GM18502 (cell line): ENCODE data around the gene DNAAF9.
A peak's percentile ranks its signal among the peaks of the same experiment; 100 is the strongest.

ENCODE experiments used
- ATAC-seq: cut with Tn5 transposase; IDR thresholded peaks from one replicate; pipeline ENCODE4 v1.9.1; 2021; ENCODE audit warnings: mild to moderate bottlenecking; ENCODE audit not compliant: unreplicated experiment, poor library complexity

DNAAF9 gene

DNA sequence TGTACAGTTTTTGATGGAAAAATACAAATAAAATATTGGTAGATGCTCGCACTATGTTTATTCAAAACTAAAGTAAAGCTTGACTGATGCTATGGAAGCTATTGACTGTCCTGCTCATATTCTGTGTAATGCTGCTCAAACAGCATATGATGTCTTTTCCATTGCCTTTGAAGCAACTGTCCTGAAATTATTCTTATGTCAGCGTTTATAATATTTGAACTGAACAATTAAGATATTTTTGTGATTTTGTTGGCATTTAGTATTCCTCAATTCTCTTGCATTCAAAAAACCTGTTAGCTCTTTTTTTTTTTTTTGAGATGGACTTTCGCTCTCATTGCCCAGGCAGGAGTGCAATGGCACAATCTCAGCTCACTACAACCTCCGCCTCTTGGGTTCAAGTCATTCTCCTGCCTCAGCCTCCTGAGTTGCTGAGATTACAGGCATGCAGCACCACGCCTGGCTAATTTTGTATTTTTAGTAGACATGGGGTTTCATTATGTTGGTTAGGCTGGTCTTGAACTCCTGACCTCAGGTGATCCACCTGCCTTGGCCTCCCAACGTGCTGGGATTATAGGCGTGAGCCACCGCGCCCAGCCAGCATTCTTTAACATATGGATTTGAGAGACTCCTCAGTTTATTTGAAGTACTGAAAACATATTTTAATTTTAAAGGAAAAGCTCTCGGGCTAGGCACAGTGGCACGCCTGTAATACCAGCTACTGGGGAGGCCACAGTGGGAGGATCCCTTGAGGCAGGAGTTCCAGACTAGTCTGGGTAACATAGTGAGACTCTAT lies 5.3 kb upstream of the DNAAF9 start:
- ATAC-seq = no peak

DNA sequence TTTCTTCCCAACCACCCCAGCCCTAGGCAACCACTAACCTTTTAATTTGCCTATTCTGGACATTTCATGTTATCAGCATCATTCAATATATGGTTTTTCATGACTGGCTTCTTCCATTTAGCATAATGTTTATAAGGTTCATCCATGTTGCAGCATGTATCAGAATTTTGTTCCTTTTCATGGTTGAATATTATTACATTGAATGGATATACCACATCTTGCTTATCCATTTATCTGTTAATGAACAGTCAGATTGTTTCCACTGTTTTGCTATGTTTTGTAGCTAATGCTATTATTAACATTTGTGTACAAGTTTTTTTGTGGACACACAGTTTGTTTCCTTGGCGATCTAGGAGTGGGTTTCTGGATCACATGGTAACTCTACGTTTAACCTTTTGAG lies 3.0 kb upstream of the DNAAF9 start:
- ATAC-seq = no peak

DNA sequence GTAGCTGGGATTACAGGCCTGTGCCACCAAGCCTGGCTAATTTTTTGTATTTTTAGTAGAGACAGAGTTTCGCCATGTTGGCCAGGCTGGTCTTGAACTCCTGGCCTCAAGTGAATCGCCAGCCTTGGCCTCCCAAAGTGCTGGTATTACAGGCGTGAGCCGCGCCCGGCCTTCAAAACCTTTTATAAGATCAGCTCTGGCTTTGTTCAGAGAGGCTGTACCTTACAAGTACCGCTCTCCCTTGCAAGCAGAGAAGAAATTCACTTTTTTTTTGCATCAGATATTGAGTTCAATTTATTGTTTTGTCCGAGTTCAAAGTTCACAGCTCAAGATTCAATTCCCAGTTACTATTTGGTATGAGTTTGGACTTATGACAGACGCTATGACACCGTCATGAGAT lies 1.9 kb upstream of the DNAAF9 start:
- ATAC-seq = no peak

DNA sequence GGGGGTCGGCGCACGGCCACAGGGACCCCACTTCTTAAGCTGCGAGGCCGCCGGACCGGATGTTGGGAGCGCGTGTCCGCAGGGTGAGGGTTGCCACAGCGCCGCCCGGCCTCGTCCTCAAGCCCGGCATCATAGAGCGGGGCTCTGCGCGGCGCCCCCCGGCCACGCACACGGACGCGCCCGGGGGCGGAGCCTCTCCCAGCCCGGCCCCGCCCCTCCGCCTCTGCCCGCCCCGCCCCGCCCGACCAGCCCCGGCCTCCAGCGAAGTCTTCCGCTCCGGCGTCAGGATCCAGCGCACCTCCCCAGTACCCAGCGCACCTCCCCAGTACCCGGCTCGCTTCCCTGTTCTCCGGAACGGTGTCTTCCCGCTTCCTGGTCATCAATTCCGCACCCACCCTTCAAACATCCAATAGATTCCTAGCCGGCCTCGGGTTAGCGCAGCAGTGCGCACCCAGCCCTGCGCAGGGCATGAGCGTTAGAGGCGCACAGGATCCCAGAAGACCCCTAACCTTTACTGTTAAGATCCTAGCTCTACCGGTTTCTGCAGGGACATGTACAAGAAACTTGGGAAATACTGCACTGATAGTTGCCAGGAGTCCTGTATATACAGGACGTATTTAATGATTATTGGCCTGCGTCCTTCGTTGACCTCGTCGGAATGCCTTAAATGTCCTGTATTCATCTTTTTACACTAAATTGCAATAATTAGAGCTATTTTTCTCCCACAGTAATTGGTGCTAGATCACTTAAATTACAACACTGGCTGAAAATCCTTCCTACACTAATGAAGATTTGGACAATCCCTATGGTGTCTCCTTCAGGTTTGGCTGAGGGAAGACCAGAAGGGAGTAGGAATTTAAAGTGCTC lies 535 bp upstream of the DNAAF9 start:
- ATAC-seq = peak; percentile 62

DNA sequence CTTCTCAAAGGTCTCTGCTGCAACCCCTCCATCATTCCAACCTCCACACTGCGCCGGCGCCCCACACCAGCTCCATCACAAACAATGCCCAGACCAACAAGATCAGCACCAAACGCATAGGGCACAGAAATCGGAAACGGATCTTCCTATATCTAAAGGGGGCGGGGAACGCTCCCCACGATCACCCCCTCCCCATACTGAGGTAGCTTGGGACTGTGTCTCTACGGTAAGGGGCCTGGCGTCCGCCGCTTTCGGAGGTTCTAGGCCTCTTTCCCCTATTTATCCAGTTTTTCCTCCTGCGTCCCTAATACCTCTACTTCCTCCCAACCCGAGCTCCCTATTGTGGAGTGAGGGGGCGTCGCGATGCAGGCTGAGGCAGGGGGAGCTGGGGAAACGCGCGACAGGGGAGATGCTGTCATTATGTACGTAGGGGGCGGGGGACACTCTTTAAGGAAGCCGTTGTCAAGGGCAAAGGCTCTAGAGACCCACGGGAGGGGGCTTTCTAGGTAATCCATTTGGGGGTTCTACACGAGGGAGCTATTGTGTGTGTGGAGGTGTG lies 909 bp downstream of the DNAAF9 start:
- ATAC-seq = no peak

DNA sequence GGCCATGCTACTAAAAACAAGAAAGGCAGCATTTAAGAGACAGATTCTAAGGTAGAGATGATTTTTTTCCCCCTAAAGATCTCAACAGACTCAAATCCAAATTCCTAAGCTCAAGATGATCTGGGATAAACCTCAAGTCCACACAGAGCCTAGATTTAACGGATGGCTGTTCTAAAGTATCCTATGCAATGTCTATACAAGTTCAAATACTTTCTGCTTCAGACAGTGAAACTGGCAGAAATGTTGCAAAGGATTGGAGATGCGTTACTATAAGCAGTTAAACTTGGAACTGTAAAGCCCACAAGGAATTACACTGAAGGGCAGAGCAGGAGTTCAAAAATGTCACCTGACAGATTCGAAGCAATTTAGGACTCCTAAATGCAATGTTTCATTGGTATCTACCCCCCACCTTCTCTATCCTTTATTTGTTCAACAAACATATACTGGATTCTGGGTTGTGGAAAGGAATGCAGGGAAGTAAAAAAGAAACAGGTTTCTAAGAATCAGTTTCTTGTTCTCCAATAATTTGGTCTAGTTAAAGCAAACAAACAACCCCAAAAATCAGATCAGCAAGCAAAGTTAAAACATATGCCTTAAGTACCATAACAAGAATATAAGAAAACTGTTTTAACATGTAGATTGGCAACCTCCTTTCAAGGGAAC lies 1.6 kb downstream of the DNAAF9 start:
- no peak for ATAC-seq

DNA sequence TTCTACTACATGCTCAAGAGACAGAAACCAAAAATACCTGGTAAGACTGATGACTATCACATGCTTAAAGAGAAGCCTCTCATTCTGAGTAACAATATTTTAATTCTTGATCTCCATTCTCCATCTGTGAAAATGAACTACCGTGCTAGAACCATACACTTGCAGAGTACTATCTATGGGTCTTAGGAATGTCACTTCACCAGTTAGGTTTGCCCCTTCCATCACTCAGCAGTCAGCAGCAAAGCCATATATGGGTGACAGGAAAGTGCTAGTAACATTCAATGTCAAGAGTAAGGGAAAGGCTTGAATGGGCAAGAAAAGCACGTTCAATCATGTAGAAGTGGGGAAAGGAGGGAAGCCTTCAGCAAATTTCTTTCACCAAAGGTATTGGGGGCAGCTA lies 2.3 kb downstream of the DNAAF9 start:
- ATAC-seq = no peak

DNA sequence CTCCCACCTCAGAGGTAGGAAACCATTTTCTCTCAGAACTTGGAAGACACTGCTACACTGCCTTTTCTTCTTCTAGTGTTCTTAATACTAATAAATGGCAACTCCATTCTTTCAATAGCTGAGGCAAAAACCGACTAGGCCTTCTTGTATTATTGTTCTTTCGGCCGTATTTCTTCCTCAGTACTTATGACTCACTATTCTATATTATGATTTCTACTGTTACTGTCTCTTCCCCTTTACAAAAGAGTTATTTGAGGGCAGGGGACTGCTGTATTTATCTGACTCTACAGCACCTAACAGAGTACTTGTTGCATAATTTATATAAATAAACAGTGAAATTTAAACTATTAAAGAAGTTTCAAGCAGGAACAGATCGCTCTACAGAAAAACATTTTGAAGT lies 3.1 kb downstream of the DNAAF9 start:
- no peak for ATAC-seq

DNA sequence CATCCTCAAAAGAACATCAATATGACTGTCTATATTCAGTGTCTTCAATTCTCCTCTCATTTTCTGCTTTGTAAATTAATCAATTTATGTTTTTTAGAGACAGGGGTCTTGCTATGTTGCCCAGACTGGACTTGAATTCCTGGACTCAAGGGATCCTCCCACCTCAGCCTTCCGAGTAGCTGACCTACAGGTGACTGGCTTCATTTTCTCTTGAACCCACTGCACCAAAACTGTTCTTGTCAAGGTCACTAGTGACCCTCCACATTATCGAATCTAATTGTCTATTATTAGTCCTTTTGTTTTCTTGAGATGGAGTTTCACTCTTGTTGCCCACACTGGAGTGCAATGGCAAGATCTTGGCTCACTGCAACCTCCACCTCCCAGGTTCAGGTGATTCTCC lies 3.7 kb downstream of the DNAAF9 start:
- no peak for ATAC-seq

DNA sequence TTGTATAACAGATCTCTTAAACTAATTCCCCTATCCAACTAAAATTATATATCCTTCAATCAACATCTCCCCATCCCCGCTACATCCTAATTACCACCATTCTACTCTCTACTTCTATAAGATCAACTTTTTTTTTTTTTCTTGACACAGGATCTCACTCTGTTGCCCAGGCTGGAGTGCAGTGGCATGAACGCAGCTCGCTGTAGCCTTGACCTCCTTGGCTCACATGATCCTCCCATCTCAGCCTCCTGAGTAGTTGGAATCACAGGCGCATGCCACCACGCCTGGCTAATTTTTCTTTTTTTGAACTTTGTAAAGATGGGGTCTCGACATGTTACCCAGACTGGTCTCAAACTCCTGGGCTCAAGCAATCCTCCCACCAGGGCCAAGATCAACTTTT lies 5.0 kb downstream of the DNAAF9 start:
- ATAC-seq = no peak

DNA sequence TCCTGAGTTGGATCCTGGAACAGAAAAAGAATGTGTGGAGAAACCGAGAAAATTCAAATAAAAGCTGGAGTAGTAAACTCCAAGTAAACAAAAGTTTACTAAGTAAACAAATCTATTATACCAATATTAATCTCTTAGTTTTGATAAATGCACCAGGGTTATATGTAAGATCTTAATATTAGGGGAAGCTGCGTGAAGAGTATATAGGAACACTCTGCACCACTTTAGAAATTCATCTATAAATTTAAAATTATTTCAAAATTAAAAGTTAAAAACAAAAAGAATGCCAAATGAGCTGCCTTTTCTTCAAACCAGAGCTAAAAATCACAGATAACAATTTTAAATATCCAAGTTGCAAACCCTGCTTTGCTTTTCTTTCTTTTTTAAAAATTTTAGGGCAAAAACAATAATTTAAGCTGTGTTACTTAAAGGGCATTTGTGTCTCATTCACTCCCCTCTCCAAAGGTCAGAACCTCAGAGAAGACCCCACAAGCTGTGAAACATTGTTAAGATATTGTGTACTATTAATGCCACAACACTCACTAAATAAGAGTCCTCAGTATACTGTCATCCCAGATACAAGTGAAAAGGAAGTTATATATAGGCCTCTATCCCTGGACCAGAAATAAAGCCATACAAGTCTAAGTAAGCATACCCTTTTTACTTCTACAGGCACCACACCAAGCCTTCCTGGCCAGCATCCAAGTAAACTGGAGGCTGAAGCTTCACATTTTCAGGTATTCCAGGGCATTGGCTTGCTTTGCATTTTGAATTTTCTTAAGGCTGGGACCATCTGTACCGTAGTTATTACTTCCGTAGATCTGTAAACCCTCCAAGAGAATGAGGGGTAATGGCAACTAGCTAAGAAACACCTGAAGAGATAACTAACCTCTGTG lies 7.0 kb downstream of the DNAAF9 start:
- ATAC-seq = no peak

DNA sequence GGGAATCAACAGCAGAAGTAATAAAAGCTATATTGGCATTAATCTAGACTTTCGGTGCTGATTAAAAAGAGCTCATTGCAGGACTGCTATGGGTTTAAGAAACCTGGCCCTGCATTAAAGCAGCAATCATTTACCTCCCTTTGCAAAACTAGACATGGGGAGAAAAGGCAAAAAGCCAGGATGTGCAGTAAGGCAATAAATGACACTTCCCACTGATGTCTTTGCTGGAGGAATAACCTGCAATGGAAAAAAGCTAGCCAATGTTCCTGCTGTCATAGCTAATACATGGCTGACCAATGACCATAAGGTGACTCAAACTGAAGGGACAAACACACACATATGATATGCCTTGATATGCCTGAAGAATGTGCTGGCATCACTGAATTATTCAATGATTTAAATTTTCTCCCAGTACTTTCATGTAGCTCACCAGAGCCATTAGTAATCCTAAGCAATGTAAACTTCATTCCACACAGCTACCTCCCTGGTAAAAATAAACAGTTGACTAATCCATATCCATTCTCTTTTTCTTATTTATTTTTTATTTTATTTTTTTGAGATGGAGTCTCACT lies 8.7 kb downstream of the DNAAF9 start:
- no peak for ATAC-seq

DNA sequence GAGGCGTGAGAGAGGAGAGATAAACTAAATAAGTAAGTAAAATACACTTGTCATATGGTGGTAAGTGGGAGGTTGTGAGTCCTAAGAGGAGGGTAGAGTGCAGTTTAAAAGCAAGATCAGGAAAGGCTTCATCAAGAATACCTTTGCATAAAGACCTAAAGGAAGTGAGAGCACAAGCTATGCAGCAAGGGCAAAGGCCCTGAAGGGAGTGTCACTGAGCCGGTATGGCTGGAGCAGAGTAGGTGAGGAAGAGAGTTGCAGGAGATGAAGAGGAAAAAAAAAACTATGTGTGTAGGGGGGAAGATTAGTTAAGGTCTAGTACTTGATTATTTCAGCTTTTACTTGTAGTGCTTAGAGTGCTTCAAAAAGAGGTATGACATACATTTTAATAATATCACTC lies 11.0 kb downstream of the DNAAF9 start:
- no peak for ATAC-seq

DNA sequence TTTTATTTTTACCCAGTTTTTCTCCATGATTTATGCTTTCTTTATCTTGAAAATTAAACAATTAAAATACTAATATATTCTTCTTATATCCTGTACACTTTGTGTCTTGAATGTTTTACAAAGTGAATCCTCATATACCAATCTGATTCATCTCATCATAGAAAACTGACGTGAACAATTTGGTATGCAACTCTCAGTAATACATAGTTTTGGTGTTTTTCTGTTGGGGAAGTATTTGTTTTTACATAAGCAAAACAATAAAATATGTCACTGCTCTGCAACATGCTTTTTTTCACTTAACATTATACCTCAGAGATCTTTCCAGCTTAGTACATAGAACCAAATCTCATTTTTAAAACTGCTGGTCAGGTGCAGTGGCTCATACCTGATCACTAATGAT lies 14.7 kb downstream of the DNAAF9 start:
- no peak for ATAC-seq

DNA sequence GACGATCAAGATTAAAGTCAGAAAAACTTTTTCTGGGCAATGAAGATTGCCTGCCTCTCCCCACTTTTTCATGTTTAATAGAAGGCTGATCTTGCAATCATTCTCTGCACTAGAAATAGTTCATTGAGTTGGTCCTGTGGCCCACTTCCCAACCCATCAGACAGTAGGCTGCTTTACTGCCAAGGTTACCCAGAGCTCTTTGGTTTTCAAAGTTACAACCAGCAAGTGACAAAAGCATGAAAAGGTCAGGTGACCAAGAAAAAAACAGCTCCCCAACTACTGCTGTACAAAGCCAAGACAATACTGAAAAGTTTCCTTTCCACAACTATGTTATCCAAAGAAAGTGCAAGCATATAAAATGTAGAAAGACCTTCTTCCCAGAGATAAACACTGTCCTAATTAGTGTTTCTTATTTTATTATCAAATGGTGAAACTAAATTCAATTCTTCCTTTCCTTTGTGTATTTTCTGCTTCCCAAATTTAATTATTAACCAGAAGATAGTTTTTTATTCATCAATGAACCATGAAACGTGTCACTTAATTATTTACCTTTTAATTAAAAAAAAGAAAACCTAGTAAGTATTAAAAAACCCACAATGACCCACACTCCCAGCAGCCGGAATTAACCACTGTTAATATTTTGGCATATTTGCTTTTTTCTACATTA lies 16.6 kb downstream of the DNAAF9 start:
- ATAC-seq = no peak

DNA sequence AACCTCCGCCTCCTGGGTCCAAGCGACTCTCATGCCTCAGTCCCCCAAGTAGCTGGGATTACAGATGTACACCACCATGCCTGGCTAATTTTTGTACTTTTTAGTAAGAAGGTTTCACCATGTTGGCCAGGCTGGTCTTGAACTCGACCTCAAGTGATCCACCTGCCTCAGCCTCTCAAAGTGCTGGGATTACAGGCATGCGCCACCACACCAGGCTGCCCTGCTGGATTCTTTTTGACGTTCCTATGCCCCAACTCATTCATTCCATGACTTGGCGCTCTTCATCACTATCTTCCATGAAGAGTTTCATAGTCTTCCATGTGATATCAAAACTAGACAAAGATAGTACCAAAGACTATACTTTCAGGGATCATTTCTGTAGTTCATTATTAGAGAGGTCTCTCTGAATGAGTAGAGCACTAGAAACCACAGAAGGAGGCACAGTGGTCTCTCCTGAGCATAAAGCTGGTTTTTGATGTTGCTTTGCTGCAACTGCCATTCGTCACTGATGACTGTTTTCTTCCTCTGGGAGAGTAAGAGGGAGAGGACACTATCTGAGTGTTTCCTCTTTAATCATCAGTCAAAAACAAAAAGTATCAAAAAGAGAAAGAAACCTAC lies 23.5 kb downstream of the DNAAF9 start:
- no peak for ATAC-seq

DNA sequence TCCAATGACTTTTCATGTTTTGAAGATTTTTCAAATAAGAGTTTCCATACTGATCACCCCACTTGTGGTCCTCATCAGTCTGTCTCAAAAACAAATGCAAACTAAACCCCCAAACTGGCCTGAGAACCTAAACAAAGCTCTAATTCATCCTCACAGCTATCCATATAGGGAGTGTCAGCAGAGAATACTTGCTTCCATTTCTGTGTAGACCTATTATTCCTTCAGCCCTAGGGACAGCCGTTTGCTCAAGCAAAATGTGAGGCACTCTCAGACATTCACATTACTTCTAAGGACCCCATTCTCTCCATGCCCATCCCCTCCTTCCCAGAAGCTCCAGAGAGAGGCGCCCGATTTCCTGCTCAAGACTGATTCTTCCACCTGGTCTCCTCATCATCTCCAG lies 24.6 kb downstream of the DNAAF9 start:
- no peak for ATAC-seq

DNA sequence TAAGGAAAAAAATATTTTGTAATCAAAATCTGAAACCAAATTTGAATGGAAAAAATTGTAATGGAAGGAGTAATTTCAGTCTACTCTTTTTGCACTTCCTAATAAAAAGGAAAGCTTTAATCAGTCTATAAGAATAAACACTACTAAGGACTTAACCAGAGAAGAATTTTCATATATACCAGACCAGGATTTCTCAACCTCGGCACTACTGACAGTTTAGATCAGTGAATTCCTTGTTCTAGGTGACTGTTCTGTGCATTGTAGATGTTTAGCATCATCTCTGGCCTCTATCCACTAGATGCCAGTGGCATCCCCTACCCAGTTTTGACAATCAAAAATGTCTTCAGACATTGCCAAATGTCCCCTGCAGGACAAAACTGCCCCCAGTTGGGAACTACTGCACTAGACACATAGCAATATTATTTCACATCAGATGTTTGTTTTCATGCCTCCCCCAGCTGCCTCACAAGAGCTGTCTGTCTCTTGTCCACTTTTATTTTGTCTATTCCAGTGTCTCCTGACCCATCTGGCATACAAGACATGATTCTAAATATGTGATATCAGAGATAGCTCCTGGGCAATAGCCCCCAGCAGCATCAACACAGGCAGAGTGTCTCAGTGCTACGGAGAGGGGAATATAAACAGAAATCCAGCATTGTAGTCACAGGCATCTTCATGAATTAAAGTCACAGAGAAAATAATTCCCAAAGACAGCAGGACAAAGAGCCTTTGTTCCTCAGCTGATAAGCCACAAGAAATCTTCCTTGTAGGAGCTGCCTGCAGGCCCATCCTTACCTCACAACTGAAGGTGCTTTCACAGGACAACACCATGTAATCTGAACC lies 27.0 kb downstream of the DNAAF9 start:
- no peak for ATAC-seq
